22Rv1 (cell line): ENCODE measurements around the gene KCNA2.

Experiments
- ZFX ChIP-seq: fragments of 450-650 bp; IDR thresholded peaks from 2 replicates; pipeline ENCODE4 v1.6.1; 2017; ENCODE audit warnings: antibody characterized with exemption, borderline replicate concordance
- TF ChIP-seq, protein P1 (sequence below): fragments of 450-650 bp; IDR thresholded peaks from 2 replicates; pipeline ENCODE4 v1.5.1; 2017; ENCODE audit warnings: mild to moderate bottlenecking

DNA sequence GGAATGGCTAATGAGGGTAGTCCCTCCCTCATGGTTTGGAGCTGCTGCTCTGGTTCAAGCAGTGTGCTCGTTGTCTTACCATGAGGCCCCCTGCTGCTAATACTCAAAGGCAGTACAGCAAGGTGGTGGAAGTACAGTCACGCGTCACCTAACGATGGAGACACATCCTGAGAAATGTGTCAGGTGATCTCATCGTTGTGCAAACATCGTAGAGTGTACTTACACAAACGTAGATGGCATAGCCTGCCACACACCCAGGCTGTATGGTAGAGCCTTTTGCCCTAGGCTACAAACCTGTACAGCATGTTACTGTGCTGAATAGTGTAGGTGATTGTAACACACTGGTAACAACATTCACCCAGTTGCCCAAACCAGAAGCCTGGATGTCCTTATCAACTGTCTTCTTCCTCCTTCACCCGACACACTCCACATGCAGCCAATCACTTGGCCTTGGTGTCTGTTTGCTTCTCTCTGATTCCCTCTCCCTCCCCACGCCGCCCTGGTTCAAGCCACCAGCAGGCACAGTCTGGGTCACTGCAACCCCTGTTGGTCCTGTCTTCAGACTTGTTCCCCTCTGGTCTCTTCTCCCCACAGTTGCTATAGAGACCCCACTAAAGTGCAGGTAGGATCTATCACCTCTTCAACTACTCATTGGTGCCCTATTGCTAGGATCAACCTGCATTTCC is 6.0 kb upstream of the KCNA2 start:
- TF ChIP-seq, protein P1, sequence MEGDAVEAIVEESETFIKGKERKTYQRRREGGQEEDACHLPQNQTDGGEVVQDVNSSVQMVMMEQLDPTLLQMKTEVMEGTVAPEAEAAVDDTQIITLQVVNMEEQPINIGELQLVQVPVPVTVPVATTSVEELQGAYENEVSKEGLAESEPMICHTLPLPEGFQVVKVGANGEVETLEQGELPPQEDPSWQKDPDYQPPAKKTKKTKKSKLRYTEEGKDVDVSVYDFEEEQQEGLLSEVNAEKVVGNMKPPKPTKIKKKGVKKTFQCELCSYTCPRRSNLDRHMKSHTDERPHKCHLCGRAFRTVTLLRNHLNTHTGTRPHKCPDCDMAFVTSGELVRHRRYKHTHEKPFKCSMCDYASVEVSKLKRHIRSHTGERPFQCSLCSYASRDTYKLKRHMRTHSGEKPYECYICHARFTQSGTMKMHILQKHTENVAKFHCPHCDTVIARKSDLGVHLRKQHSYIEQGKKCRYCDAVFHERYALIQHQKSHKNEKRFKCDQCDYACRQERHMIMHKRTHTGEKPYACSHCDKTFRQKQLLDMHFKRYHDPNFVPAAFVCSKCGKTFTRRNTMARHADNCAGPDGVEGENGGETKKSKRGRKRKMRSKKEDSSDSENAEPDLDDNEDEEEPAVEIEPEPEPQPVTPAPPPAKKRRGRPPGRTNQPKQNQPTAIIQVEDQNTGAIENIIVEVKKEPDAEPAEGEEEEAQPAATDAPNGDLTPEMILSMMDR, result no peak
- TF ChIP-seq ZFX, result no peak
